ENCODE results near the gene CDH4. TPM values are rescaled to one million over a fixed set of nuclear protein-coding genes. Genes with fewer than 3 reads are reported as not detected.

The CDH4 gene
- polyA plus RNA-seq, 6 donors from 2014 or later, result not detected

GRCh38 chr20:61765871-61766654 lies 514.0 kb downstream of the CDH4 start:
- ATAC-seq (ENCODE audit: low read depth in 2 of 2), result no peak
- no peaks in the 10 kb centered on the region for H3K4me1 Mint-ChIP-seq

DNA sequence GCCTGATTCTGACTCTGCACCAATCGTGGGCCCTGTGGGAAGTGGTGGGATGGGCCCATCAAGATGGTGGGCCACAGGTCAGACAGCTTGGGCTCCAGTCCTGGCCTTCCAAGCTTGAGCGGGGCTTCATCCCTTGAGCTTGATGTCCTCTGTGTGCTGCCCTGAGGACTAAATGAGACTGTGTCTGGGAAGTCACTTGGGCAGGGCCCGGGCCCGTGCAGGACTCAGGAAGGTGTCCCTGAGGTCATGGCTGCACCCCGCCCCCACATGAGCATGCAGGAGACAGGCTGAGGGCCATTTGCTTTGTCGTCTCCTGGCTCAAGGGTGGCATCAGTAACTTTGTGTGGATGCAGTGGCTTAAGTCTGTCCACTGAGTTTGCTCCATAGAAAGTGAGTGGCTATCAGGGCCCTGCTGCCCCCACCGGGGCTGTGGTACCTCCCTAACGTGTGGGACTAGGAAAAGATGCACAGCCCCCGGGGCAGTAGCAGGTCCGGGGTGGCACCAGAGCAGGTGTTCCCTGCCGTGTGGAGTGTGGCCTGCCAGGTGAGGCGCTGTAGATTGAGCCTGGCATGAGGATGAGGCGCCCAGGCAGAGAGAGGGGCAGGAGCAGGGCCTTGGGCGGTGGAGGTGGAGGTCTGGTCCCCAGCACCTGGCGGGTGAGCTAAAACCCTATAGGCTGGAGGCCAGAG lies 515.0 kb downstream of the CDH4 start:
- peaks cover 0 to 4% (median 0%) of the 10 kb centered on the region in 7 donors for H3K9me3 Mint-ChIP-seq
- no peak overlapping the region for H3K27ac Mint-ChIP-seq
- H3K4me1 Mint-ChIP-seq, result no peaks in the 10 kb centered on the region
- DNase-seq, result no peak
- peaks cover 0 to 9% (median 0%) of the 10 kb centered on the region in 3 donors for H3K27me3 Mint-ChIP-seq
- no peak overlapping the region for H3K4me3 Mint-ChIP-seq
- ATAC-seq (ENCODE audit: low read depth in 2 of 2), result no peak
- H3K36me3 Mint-ChIP-seq, result no peaks in the 10 kb centered on the region

More at GRCh38 chr20:61765871-61766654, 514.0 kb downstream of the CDH4 start:
- peaks cover 0 to 4% (median 0%) of the 10 kb centered on the region in 7 donors for H3K9me3 Mint-ChIP-seq
- no peak overlapping the region for H3K27ac Mint-ChIP-seq
- H3K36me3 Mint-ChIP-seq, result no peaks in the 10 kb centered on the region
- H3K27me3 Mint-ChIP-seq, result peaks cover 0 to 9% (median 0%) of the 10 kb centered on the region in 3 donors
- no peak for DNase-seq
- H3K4me3 Mint-ChIP-seq, result no peak overlapping the region

GRCh38 chr20:61767761-61768494 lies 515.9 kb downstream of the CDH4 start:
- Mint-ChIP-seq H3K36me3 (no peaks in the 10 kb centered on the region), H3K9me3 (peaks cover 0 to 6% (median 0%) of the 10 kb centered on the region in 7 donors), H3K27me3 (peaks cover 0 to 9% (median 0%) of the 10 kb centered on the region in 3 donors), H3K4me1 (no peaks in the 10 kb centered on the region), H3K27ac (no peak overlapping the region), H3K4me3 (no peak overlapping the region)
- ATAC-seq (ENCODE audit: low read depth in 2 of 2) (no peak), DNase-seq (no peak)

GRCh38 chr20:61768571-61769285 lies 516.7 kb downstream of the CDH4 start:
- Mint-ChIP-seq H3K4me3 (no peak overlapping the region), H3K27me3 (peaks cover 0 to 9% (median 0%) of the 10 kb centered on the region in 3 donors), H3K36me3 (no peaks in the 10 kb centered on the region), H3K4me1 (no peaks in the 10 kb centered on the region), H3K9me3 (peaks cover 0 to 3% (median 2%) of the 10 kb centered on the region in 7 donors), H3K27ac (no peak overlapping the region)
- no peak for ATAC-seq (ENCODE audit: low read depth in 2 of 2)
- no peak for DNase-seq

DNA sequence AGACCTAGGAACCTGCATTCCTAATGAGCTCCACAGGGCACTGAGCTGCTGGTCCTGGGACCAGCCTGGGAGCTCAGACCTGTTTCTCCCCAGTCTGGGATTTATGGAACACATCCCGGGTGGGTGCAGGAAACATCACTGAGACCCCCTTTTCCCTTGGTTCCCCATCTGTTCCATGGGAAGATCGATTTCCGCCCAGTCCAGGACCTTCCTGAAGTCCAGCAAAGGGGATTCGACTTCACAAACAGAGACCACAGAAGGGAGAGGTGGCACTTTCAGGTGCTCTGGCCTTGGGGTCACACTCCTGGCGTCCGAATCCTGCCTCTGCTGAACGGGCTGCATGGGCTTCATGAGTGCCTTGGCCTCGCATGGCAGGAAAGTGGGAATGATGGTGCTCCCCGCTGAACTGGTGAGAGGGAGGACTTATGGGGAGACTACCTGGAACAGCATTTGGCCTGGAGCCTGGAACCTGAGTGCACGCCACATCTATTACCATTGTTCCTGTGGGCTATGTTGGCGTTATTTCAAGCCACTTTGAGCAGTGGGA lies 517.3 kb downstream of the CDH4 start:
- Mint-ChIP-seq H3K27me3 (peaks cover 0 to 9% (median 0%) of the 10 kb centered on the region in 3 donors), H3K27ac (no peak overlapping the region), H3K4me3 (no peak overlapping the region), H3K9me3 (peaks cover 0 to 3% (median 2%) of the 10 kb centered on the region in 7 donors), H3K36me3 (no peaks in the 10 kb centered on the region), H3K4me1 (no peaks in the 10 kb centered on the region)
- no peak for ATAC-seq (ENCODE audit: low read depth in 2 of 2)
- DNase-seq, result no peak

GRCh38 chr20:61770113-61770585 lies 518.1 kb downstream of the CDH4 start:
- H3K9me3 Mint-ChIP-seq, result peaks cover 0 to 10% (median 3%) of the 10 kb centered on the region in 7 donors
- ATAC-seq (ENCODE audit: low read depth in 2 of 2), result no peak
- H3K4me3 Mint-ChIP-seq, result no peak overlapping the region
- no peak for DNase-seq
- no peak overlapping the region for H3K27ac Mint-ChIP-seq
- H3K27me3 Mint-ChIP-seq, result peaks cover 0 to 9% (median 0%) of the 10 kb centered on the region in 3 donors
- H3K4me1 Mint-ChIP-seq, result no peaks in the 10 kb centered on the region
- H3K36me3 Mint-ChIP-seq, result no peaks in the 10 kb centered on the region

DNA sequence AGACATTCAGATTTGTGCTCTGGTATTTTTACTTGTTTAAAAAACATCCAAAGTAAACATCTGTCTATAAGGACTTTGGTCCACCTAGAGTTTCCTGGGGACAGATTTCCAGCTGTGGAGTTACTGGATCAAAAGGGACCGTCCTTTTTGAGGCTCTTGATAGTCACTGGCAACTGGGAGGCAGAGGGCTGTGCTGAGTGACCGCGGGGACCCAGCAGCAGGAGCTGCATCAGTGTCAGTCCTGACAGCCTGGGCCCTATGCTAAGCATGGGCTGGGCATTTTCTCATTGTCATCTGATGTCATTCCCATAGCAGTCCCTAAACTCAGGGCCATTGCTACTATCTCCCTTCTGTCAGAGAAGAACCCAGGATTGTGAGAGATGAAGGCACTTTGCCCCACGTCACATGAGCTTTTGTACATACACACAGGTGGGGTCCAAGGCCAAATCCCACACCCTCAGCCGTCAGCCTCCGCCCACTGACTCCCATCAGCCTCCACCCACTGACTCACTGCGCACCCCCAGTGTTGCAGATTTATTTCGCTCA lies 519.8 kb downstream of the CDH4 start:
- Mint-ChIP-seq H3K36me3 (no peaks in the 10 kb centered on the region), H3K4me3 (no peak overlapping the region), H3K27ac (no peak overlapping the region), H3K4me1 (no peaks in the 10 kb centered on the region), H3K9me3 (peaks cover 0 to 10% (median 2%) of the 10 kb centered on the region in 7 donors), H3K27me3 (peaks cover 0 to 9% (median 0%) of the 10 kb centered on the region in 3 donors)
- DNase-seq, result no peak
- no peak for ATAC-seq (ENCODE audit: low read depth in 2 of 2)

- DNase-seq, result no peak
- Mint-ChIP-seq H3K27ac (peak overlapping the region in 1 of 6 donors; percentile 82), H3K4me1 (no peaks in the 10 kb centered on the region), H3K4me3 (no peak overlapping the region), H3K27me3 (no peaks in the 10 kb centered on the region), H3K36me3 (no peaks in the 10 kb centered on the region), H3K9me3 (peaks cover 0 to 10% (median 2%) of the 10 kb centered on the region in 7 donors)
- no peak for ATAC-seq (ENCODE audit: low read depth in 2 of 2)
Observed at GRCh38 chr20:61772828-61773631, 521.0 kb downstream of the CDH4 start.

DNA sequence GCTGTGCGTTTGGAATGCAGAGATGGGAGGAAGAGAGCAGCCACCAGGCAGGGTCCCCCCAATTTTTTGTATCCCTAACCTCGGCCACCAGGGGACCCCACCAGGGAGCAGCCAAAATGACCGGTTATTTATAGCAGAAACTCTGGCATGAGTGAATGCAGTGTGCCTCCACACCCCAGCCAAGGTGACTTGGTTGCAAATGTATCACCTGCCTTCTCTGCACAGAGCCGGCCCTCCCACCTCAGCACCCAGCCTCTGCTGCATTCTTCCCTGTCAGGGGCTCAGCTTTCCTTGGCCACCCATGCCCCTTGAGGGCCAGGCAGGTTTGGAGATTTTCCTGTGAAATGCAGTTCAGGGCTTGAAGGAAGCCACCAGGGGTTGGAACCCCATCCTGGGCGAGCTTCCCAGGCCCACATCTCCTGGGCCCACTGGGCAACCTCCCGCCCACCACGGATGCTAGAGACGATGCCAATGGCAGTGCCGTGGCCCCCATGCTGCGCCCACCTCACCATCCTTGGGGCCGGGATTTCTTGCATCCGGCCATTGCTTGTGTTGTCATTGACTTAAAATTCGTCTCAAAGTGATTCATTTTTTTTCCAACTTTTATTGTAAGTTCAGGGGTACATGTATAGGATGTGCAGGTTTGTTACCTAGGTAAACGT lies 522.0 kb downstream of the CDH4 start:
- no peak overlapping the region for H3K27ac Mint-ChIP-seq
- H3K4me1 Mint-ChIP-seq, result no peaks in the 10 kb centered on the region
- H3K9me3 Mint-ChIP-seq, result peaks cover 0 to 10% (median 2%) of the 10 kb centered on the region in 7 donors
- H3K36me3 Mint-ChIP-seq, result no peaks in the 10 kb centered on the region
- no peaks in the 10 kb centered on the region for H3K27me3 Mint-ChIP-seq
- DNase-seq (no peak), ATAC-seq (ENCODE audit: low read depth in 2 of 2) (no peak)
- H3K4me3 Mint-ChIP-seq, result no peak overlapping the region

DNA sequence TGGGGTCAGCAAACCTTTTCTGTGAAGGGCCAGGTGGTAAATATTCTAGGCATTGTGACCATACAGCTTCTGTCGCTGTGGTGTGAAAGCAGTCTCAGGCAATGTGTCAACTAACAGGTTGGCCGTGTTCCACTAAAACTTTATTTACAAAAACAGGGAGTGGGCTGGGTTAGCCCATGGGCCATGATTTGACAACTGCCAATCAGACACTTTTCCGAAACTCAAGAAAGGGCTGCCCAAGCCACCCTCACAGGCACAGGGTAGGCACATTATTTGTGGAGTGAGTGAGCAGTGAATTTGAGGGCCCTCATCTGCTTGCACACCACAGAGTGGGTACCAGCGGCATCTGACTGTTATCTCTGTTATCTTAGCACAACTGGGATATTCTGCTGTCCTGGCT lies 523.4 kb downstream of the CDH4 start:
- Mint-ChIP-seq H3K4me1 (no peaks in the 10 kb centered on the region), H3K4me3 (no peak overlapping the region), H3K36me3 (peaks cover 0 to 3% of the 10 kb centered on the region in 2 donors), H3K27ac (no peak overlapping the region), H3K9me3 (peaks cover 0 to 11% (median 4%) of the 10 kb centered on the region in 7 donors), H3K27me3 (peaks cover 0 to 1% (median 0%) of the 10 kb centered on the region in 3 donors)
- no peak for DNase-seq
- no peak for ATAC-seq (ENCODE audit: low read depth in 2 of 2)

DNA sequence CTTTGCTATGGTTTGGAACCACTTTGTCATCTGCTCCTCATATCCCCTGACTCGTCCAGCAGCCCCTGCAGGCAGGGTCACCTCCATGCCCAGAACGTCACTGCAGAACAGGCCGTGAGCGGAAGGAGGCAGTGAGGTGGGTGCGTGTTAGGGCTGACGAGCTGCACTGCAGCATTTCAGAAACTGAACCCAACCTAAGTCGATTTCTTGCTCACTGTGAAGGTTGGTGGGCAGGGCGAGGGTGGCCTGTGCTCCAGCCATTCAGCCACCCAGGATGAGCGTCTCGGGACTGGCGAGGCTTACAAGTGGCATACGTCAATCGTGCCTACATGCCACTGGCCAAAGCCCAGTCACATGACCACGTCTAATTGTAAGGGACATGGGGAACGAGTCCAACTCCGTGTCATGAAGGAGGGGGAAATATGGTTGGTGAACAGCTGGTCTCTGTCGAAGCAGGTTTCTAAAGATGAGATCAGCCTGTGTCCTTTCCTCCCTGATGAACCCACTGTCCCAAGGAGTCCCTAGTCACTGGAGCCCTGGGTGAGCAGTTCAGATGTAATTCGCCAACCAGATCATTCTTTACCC lies 524.5 kb downstream of the CDH4 start:
- Mint-ChIP-seq H3K4me1 (no peaks in the 10 kb centered on the region), H3K9me3 (peaks cover 11 to 23% (median 15%) of the 10 kb centered on the region in 7 donors), H3K4me3 (no peak overlapping the region), H3K27me3 (peaks cover 0 to 5% (median 0%) of the 10 kb centered on the region in 3 donors), H3K36me3 (peaks cover 0 to 14% of the 10 kb centered on the region in 2 donors), H3K27ac (no peak overlapping the region)
- ATAC-seq (ENCODE audit: low read depth in 2 of 2) (no peak), DNase-seq (no peak)
